Vagina (tissue), 2 donors: ENCODE results near the gene DIPK2A.

ENCODE experiments used
- CTCF ChIP-seq, 3 experiments: fragments of 450-650 bp in 2 of 3; fragments of 200-600 bp in 1 of 3; sonication (generic) in 1 of 3; IDR thresholded peaks; one replicate each; pipeline ENCODE4 v1.5.1; 2017 to 2019; ENCODE audit warnings: antibody characterized with exemption in 3 of 3, mild to moderate bottlenecking in 2 of 3, moderate library complexity in 2 of 3
- POLR2A ChIP-seq, 2 donors: fragments of 450-650 bp; IDR thresholded peaks; one replicate each; pipeline ENCODE4 v1.6.1; 2017; ENCODE audit warnings: antibody characterized with exemption in 2 of 2, mild to moderate bottlenecking in 2 of 2, moderate library complexity in 2 of 2
- POLR2AphosphoS5 ChIP-seq, 2 donors: sonication (generic); formaldehyde crosslinking; IDR thresholded peaks; one replicate each; pipeline ENCODE4 v1.9.0; 2017; ENCODE audit warnings: antibody characterized with exemption in 2 of 2, mild to moderate bottlenecking in 2 of 2, low read depth in 1 of 2; ENCODE audit not compliant: insufficient read depth in 1 of 2

GRCh38 chr3:143950810-143951209 lies 20.8 kb upstream of the DIPK2A start:
- no peak for TF ChIP-seq POLR2A (IDR thresholded peaks at IDR 0.05)
- TF ChIP-seq CTCF (IDR thresholded peaks at IDR 0.05), result no peak
- TF ChIP-seq POLR2AphosphoS5 (IDR thresholded peaks at IDR 0.05; ENCODE audit: insufficient read depth in 1 of 2, low read depth in 1 of 2), result no peak
